HG03097 (cell line): ENCODE data around the gene SH3BP1.
A peak's percentile ranks its signal among the peaks of the same experiment; 100 is the strongest.
"Not testable (repeated sequence)": the region's sequence is repeated elsewhere in the genome, so short reads cannot be mapped to it uniquely, and the experiment has no call there.

Experiments
- ATAC-seq: cut with Tn5 transposase; IDR thresholded peaks from one replicate; pipeline ENCODE4 v1.9.1; 2021; ENCODE audit not compliant: unreplicated experiment, low FRiP score

Gene SH3BP1

DNA sequence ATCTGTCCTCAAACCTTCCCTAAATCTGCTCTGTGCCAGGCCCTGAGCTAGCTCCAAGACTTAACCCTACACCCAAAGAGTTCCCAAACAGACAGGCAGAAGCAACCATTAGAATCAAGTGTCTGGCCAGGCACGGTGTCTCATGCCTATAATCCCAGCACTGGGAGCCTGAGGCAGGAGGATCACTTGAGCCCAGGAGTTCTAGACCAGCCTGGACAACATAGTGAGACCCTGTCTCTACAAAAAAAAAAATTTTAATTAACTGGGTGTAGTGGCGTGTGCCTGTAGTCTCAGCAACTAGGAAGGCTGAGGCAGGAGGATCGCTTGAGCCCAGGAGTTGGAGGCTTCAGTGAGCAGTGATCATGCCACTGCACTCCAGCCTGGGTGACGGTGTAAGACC lies 17.1 kb downstream of the SH3BP1 start:
- not testable (repeated sequence) for ATAC-seq

DNA sequence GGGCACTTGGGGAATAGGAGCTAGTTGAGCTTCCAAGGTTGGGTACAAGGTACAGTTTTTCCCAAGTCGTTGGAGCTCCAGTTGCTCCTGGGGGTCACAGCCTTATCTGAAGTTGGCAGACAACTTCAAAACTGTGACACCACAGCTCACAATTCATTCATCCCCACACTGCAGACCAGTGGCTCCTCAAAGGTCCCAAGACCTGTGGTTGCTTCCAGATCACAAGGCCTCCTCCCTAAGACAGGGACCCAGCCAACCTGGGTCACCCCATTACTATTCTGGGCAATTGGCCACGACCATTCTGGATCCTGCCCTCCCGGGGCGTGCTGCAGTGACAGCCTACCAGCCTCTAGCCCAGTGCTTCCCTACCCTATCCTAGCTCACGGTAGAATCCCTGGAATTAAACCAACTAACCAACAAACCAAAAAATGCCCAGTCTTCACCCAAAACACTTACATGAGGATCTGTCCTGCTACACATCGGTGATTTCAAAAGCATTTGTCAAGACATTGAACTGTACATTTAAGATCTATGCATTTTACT lies 18.2 kb downstream of the SH3BP1 start:
- ATAC-seq: no peak

DNA sequence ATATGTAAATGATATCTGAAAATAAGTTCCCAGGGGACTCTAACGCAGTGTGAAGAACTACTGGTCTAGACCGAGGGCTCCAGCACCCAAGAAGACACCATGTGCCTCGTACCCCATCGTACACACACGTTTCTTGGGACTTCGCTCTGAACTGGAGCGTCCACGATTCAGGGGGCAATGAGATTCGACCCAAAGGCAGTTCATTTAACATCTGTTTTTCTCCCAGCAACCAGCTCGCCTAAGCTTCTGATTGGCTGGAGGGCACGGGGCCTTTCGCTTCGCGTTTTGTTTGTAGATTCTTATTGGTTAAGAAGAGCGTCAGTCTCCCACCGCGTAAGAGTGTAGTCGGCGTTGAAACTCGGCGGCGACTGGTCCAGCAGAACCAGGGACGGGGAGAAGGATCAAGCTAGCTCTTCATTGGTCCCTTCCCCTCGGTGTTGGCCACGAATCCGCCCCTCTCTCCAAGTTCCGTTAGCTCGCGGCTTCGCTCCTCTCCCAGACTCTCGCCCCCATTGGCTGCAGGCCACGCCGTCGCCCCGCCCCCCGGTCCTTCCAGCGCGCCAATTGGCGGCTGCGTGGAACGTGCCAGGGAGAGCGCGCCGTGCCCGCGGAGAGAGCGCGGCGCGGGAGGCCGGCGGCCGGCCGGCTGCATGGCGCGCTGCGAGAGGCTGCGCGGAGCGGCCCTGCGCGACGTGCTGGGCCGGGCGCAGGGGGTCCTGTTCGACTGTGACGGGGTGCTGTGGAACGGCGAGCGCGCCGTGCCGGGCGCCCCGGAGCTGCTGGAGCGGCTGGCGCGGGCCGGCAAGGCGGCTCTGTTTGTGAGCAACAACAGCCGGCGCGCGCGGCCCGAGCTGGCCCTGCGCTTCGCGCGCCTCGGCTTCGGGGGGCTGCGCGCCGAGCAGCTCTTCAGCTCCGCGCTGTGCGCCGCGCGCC lies 18.9 kb downstream of the SH3BP1 start, which contains the start of gene PDXP:
TSS of gene PDXP (plus strand) at position 591 of the 933 bp plus-strand sequence. CDS start at position 651, 60 bp downstream.
- peak; percentile 80 for ATAC-seq

- no peak for ATAC-seq
Observed at GRCh38 chr22:37659066-37659896, 19.8 kb downstream of the SH3BP1 start.

- ATAC-seq: no peak
Observed at GRCh38 chr22:37659897-37660708, 20.6 kb downstream of the SH3BP1 start.

GRCh38 chr22:37660709-37661045 lies 21.2 kb downstream of the SH3BP1 start:
- no peak for ATAC-seq

GRCh38 chr22:37661160-37661924 lies 21.9 kb downstream of the SH3BP1 start:
- ATAC-seq: no peak

DNA sequence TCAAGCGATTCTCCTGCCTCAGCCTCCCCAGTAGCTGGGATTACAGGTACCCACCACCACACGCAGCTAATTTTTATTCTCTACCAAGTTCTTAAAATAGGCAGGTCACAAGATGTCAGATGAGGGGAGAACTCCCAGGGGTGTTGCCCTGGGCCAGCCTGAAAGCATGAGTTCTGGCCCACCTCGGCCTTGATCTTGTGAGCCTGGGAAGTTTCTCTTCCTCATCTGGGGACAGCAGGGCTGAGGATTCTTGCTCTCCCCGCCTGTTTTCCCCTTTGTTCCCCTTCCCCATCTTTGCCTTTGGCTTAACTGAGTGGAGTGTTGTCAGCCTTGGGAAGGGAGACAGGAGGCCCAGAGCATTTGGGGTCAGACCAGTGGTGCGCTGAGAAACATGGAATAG lies 22.6 kb downstream of the SH3BP1 start:
- no peak for ATAC-seq

DNA sequence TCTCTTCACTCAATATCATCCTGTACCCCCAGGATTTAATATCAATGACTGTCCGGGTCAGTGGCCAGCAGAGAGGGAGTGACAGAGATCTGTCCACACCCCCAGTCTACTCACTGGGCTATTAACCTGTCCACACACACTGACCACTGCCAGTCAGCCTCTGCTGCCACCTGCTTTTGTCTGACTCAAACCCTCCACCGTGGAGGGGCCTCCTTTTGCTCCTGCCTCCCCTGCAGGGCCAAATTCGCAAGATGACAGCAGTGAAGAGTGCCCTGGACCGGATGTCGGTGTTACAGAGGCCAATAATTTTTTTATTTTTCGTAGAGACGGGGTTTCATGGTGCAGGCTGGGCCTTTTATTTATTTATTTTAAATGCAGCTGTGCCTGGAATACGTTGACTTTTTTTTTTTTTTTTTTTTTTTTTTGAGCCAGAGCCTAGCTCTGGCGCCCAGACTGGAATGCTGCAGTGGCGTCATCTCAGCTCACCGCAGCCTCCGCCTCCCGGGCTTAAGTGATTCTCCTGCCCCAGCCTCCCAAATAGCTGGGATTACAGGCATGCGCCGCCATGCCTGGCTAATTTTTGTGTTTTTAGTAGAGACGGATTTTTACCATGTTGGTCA lies 24.2 kb downstream of the SH3BP1 start:
- no peak for ATAC-seq

- ATAC-seq: no peak
Observed at GRCh38 chr22:37664249-37665101, 25.0 kb downstream of the SH3BP1 start.

GRCh38 chr22:37665487-37665886 lies 26.0 kb downstream of the SH3BP1 start:
- no peak for ATAC-seq

- no peak for ATAC-seq
Observed at GRCh38 chr22:37669586-37669985, 30.1 kb downstream of the SH3BP1 start.

DNA sequence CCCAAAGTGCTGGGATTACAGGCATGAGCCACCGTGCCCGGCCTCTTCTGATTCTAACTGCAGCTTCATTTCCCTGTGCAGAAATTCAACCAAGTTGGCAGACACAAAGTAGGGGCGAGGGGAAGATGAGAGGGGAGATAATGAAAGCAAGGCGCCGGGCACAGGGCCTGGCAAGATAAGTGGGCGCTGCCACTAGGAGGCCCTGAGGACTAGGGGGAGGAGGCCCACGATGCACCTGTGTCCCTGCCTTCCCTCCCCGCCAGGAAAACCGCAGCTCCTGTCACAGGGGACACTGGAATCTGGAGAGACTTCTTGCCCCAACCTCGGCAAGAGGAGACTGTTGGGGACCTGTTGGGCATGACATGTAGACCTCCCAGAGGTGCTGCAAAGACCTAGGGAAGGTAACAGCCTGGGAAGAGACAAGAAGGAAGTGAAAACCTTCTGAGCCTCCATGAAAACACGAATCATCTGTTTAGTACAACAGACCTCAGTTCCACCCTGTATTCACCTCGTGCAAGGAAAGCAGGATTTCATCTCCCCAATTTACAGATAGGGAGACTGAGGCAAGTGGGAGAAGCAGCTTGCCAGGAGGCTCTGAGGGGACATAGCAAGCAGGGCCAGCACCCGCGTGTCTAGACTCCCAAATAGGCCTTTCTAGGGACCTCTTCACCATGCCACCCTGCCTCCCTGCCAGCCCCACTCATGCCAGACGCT lies 32.9 kb downstream of the SH3BP1 start:
- ATAC-seq: no peak

DNA sequence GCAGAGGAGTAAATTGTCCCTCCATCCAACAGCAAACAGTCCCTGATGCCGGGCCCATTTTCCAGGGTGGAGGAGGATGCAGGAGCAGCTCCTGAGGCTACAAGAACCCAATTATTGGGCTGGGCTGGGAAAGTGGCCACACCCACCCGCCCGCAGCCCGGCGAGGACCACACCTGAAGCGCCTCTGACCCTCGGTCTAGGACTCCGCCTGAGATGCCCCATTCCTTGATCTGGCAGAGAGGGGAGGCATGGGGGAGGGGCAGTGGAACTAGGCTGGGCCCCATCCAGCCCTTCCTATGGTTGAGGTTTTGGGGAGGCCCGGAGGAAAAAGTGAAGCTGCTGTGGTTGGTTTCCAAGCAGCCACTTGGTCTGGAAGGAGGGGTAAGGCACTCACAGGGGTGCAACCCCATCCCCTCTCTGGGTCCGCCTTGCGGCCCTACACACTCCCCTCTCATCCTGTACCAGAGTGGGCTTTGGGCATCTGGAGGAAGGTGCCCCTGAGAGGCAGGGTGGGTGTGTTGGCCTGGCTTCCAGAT lies 33.5 kb downstream of the SH3BP1 start:
- no peak for ATAC-seq

- no peak for ATAC-seq
Observed at GRCh38 chr22:37674248-37674647, 34.8 kb downstream of the SH3BP1 start.

DNA sequence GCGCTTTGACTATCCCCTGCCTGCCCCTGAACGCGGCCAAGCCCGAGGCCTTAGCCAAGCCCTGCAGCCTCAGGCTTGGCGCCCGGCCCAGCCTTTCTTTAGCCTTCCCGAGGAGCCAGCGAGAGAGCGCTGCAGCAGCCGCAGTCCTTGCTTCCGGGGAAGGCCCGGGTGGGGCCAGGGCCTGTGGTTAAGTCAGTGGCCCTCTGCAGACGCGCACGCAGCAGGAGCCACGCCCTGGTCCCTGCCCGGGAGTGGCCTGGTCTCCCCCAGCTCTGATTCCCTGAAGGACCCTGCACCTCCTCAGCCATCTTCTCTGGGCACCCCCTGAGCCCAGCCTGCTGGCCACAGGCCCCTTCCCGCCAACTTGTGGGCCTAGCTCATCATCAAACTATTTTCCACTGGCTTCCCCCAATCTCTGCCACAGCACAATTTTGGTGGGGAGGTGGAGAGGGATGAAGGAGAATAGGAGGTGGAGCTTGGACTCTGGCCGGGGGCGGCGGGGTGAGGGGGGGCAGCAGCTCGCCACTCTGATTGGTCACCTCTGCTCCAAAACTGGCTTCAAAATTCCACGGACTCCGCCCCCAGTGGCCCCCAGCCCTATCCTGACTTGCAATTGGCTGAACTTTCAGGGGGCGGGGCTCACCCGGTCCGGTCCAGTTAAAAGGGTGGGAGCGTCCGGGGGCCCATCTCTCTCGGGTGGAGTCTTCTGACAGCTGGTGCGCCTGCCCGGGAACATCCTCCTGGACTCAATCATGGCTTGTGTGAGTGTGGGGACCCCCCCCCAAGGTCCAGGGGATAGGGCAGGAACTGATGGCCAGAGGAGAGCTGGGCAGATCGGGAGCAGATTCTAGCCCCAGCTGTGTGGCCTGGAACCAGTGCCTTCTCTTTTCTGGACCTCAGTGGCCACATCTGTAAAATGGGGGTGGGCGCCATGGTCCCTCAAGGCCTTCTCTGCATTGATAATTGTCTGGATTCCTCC lies 35.8 kb downstream of the SH3BP1 start, which contains the start of gene LGALS1:
TSS of gene LGALS1 (plus strand) at position 686 of the 979 bp plus-strand sequence. CDS start at position 753, 67 bp downstream.
- peak; percentile 31 for ATAC-seq
